Activated CD8-positive, alpha-beta memory T cell treated with anti-CD3 and anti-CD28 coated beads, Interleukin-2, amount 10 ng/mL, durations not matched to agents 7 days and 5 days (primary cell): ENCODE results near the gene UNC13C. TPM values are rescaled to one million over a fixed set of nuclear protein-coding genes. Genes with fewer than 3 reads are reported as not detected.

Source experiments
- ATAC-seq: fragments of 150-1000 bp; cut with Tn5 transposase; one replicate; pipeline ENCODE4 v1.10.0; 2021; ENCODE audit warnings: moderate library complexity
- CTCF ChIA-PET: fragments of 350-600 bp; sonication (Branson Sonifier 250); formaldehyde crosslinking; loops from one replicate; lab custom pipeline; 2021; ENCODE audit warnings: antibody characterized with exemption; lab: Charles Lee
- DNase-seq: peaks from one replicate; pipeline ENCODE4 v3.0.0-alpha.2; 2020
- H3K27ac Mint-ChIP-seq: one replicate; pipeline ENCODE4 v1.8.0; 2021; ENCODE audit warnings: mild to moderate bottlenecking, mixed read lengths
- H3K27me3 Mint-ChIP-seq: one replicate; pipeline ENCODE4 v1.8.0; 2021; ENCODE audit warnings: mixed read lengths
- H3K36me3 Mint-ChIP-seq: one replicate; pipeline ENCODE4 v1.8.0; 2021; ENCODE audit warnings: mild to moderate bottlenecking, mixed read lengths
- H3K4me1 Mint-ChIP-seq: one replicate; pipeline ENCODE4 v1.8.0; 2021; ENCODE audit warnings: mixed read lengths
- H3K4me3 Mint-ChIP-seq: one replicate; pipeline ENCODE4 v1.8.0; 2021; ENCODE audit warnings: mild to moderate bottlenecking, moderate library complexity, mixed read lengths
- H3K9me3 Mint-ChIP-seq: one replicate; pipeline ENCODE4 v1.8.0; 2022; ENCODE audit warnings: low read depth, mixed read lengths
- total RNA-seq, 2 experiments: library from RNA; stranded (reverse); gene quantifications; one replicate each; pipeline ENCODE4 v1.2.3, GENCODE V29; 2021

Gene UNC13C
- total RNA-seq, 2 experiments from 2014 or later = not detected

GRCh38 chr15:54681584-54681983 lies 703.3 kb downstream of the UNC13C start:
- Mint-ChIP-seq H3K27me3 (no peaks in the 10 kb centered on the region), H3K36me3 (no peaks in the 10 kb centered on the region), H3K4me3 (no peak overlapping the region), H3K27ac (no peak overlapping the region), H3K4me1 (no peaks in the 10 kb centered on the region), H3K9me3 (no peaks in the 10 kb centered on the region)
- DNase-seq (no peak), ATAC-seq (no peak)
- CTCF ChIA-PET = no interaction called here

Other genes starting within 250 kb of the UNC13C start
- not detected for gene WDR72, start 218.8 kb upstream of the UNC13C start, total RNA-seq